ENCODE data around the gene RBFOX1.

Gene RBFOX1

DNA sequence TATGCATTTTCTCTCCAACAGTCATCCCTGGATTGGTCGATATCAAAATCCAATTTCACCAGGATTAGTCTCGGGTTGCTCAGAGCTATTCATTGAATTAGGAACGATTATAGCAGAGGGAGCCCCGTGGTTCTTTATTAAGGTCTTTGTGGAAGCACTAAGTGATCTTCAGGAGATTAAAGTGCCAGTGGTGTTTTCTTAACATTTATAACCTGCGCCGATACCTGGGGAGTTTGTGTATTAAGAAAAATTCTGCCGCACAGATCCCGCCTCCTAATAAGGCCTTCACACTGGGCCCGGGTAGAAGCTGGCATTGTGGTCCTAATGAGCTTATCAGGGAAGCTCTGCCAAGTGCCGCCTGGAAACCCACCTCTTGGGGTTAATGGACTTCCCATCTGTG, 238.7 kb downstream of the RBFOX1 start:
- Histone ChIP-seq H3K27ac (no peak overlapping the region), H3K4me3 (ENCODE audit: low read depth, low read length) (no peak overlapping the region), H3K36me3 (replicated peaks) (no peaks in the 10 kb centered on the region), H3K27me3 (replicated peaks) (no peaks in the 10 kb centered on the region)
- TF ChIP-seq, protein P1, sequence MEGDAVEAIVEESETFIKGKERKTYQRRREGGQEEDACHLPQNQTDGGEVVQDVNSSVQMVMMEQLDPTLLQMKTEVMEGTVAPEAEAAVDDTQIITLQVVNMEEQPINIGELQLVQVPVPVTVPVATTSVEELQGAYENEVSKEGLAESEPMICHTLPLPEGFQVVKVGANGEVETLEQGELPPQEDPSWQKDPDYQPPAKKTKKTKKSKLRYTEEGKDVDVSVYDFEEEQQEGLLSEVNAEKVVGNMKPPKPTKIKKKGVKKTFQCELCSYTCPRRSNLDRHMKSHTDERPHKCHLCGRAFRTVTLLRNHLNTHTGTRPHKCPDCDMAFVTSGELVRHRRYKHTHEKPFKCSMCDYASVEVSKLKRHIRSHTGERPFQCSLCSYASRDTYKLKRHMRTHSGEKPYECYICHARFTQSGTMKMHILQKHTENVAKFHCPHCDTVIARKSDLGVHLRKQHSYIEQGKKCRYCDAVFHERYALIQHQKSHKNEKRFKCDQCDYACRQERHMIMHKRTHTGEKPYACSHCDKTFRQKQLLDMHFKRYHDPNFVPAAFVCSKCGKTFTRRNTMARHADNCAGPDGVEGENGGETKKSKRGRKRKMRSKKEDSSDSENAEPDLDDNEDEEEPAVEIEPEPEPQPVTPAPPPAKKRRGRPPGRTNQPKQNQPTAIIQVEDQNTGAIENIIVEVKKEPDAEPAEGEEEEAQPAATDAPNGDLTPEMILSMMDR (IDR thresholded peaks at IDR 0.05; ENCODE audit: low read depth, low read length, missing control alignments), result no peak
- in situ Hi-C loops (cut with HindIII; ENCODE audit: low pct_ligation_motif_present, low sequenced_read_pairs), result no loop called here
- no peak for DNase-seq

DNA sequence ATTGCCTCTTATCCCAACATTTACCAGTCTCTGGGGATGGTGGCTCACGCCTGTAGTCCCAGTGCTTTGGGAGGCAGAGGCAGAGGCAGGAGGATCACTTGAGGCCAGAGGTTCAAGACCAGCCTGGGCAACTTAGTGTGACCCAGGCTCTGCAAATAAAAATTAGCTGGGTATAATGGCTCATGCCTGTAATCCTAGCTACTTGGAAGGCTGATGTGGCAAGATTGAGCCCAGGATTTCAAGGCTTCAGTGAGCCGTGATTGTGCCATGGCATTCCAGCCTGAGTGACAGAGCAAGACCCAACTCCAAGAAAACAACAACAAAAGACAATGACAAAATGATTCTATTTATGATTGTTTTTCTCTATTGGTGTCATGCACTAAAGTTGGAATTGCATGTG, 244.9 kb downstream of the RBFOX1 start:
- H3K4me3 ChIP-seq (ENCODE audit: low read depth, low read length), result no peak overlapping the region
- H3K27ac ChIP-seq, result no peak overlapping the region
- H3K36me3 ChIP-seq (replicated peaks), result no peaks in the 10 kb centered on the region
- in situ Hi-C loops (cut with HindIII; ENCODE audit: low pct_ligation_motif_present, low sequenced_read_pairs), result no loop called here
- no peak for DNase-seq
- TF ChIP-seq, protein P1 (IDR thresholded peaks at IDR 0.05; ENCODE audit: low read depth, low read length, missing control alignments), result no peak
- H3K27me3 ChIP-seq (replicated peaks), result no peaks in the 10 kb centered on the region

GRCh38 chr16:7579454-7579853, 246.8 kb downstream of the RBFOX1 start:
- Histone ChIP-seq H3K4me3 (ENCODE audit: low read depth, low read length) (no peak overlapping the region), H3K36me3 (replicated peaks) (no peaks in the 10 kb centered on the region), H3K27me3 (replicated peaks) (no peaks in the 10 kb centered on the region), H3K27ac (no peak overlapping the region)
- no peak for DNase-seq
- in situ Hi-C loops (cut with HindIII; ENCODE audit: low pct_ligation_motif_present, low sequenced_read_pairs), result no loop called here
- TF ChIP-seq, protein P1 (IDR thresholded peaks at IDR 0.05; ENCODE audit: low read depth, low read length, missing control alignments), result no peak

- no peak for DNase-seq
- Histone ChIP-seq H3K27ac (no peak overlapping the region), H3K27me3 (replicated peaks) (no peaks in the 10 kb centered on the region), H3K36me3 (replicated peaks) (no peaks in the 10 kb centered on the region), H3K4me3 (ENCODE audit: low read depth, low read length) (no peak overlapping the region)
- in situ Hi-C loops (cut with HindIII; ENCODE audit: low pct_ligation_motif_present, low sequenced_read_pairs), result no loop called here
- TF ChIP-seq, protein P1 (IDR thresholded peaks at IDR 0.05; ENCODE audit: low read depth, low read length, missing control alignments), result no peak
Measured at GRCh38 chr16:7581175-7581574, 248.5 kb downstream of the RBFOX1 start.

DNA sequence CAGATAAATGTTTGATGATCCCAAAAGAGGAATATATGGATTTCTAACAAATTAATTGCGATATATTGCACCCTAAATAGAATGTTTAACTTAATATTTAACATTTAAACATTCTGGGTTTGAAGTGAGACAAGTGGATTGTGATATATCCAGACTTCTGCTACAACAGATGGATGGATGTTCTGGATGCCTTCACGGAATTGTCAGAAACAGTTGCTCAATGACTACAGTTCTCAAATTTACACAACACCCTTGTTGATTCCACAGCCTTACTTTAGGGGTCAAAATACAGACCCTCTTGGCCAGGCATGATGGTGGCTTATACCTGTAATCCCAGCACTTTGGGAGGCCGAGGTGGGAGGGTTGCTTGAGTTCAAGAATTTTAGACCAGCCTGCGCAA, 250.8 kb downstream of the RBFOX1 start:
- no peaks in the 10 kb centered on the region for H3K27me3 ChIP-seq (replicated peaks)
- TF ChIP-seq, protein P1 (IDR thresholded peaks at IDR 0.05; ENCODE audit: low read depth, low read length, missing control alignments), result no peak
- no peak overlapping the region for H3K27ac ChIP-seq
- no peaks in the 10 kb centered on the region for H3K36me3 ChIP-seq (replicated peaks)
- in situ Hi-C loops (cut with HindIII; ENCODE audit: low pct_ligation_motif_present, low sequenced_read_pairs), result no loop called here
- no peak overlapping the region for H3K4me3 ChIP-seq (ENCODE audit: low read depth, low read length)
- DNase-seq, result no peak

DNA sequence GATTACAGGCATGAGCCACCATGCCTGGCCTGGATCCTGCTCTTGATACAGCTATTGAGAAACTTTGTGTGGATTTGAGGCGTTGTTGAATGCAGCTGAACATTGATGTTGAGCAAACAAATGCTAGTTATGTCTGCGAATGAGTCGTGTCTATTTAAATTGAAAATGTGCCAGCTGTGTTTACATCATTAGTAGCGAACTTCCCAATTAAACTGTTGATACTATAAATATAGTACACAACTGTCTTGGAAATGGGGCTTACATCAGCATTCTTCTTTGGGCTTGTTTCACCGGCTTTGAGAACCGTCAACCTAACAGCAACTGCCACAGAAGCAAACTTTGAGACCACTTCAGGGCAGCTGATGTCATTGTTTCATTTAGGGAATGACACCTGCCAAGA, 251.9 kb downstream of the RBFOX1 start:
- H3K27ac ChIP-seq, result no peak overlapping the region
- in situ Hi-C loops (cut with HindIII; ENCODE audit: low pct_ligation_motif_present, low sequenced_read_pairs), result no loop called here
- H3K27me3 ChIP-seq (replicated peaks), result no peaks in the 10 kb centered on the region
- no peak for DNase-seq
- no peaks in the 10 kb centered on the region for H3K36me3 ChIP-seq (replicated peaks)
- H3K4me3 ChIP-seq (ENCODE audit: low read depth, low read length), result no peak overlapping the region
- TF ChIP-seq, protein P1 (IDR thresholded peaks at IDR 0.05; ENCODE audit: low read depth, low read length, missing control alignments), result no peak

Measured in brain microvascular endothelial cell (primary cell).